Measurements from ENCODE around the gene RTL9.
A peak's percentile ranks its signal among the peaks of the same experiment; 100 is the strongest.

Gene RTL9

DNA sequence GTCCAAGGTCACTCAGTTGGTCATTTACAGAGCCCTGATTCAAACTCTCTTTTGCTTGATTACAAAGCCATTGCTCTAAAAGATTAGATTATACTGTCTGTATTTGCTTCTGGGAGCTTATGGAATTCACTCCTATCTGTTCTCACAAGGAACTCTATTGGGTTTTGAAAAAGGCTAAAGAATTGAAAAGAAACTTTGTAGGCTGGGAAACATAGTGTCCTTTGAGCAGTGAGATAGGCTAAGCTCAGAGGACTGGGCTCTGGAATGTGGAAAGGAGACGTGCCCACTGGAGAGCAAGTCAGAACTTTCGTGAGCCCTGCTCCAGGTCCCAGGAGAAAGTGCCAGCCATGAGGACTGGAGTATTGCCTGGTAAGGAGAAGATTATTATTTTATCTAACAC is at the start of gene RTL9:
Gene RTL9, plus strand, starts transcription at position 301 of the 400 bp plus-strand sequence. CDS start 91,770 bp downstream, outside the sequence.
- H3K4me3 ChIP-seq (replicated peaks; ENCODE audit: low read depth, low read length), result no peak within 1 kb of the TSS
- TF ChIP-seq, protein P1, sequence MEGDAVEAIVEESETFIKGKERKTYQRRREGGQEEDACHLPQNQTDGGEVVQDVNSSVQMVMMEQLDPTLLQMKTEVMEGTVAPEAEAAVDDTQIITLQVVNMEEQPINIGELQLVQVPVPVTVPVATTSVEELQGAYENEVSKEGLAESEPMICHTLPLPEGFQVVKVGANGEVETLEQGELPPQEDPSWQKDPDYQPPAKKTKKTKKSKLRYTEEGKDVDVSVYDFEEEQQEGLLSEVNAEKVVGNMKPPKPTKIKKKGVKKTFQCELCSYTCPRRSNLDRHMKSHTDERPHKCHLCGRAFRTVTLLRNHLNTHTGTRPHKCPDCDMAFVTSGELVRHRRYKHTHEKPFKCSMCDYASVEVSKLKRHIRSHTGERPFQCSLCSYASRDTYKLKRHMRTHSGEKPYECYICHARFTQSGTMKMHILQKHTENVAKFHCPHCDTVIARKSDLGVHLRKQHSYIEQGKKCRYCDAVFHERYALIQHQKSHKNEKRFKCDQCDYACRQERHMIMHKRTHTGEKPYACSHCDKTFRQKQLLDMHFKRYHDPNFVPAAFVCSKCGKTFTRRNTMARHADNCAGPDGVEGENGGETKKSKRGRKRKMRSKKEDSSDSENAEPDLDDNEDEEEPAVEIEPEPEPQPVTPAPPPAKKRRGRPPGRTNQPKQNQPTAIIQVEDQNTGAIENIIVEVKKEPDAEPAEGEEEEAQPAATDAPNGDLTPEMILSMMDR (IDR thresholded peaks at IDR 0.05; ENCODE audit: low read depth, low read length, missing control alignments), result no peak
- DNase-seq (ENCODE audit: extremely low read depth, low read depth), result no peak

DNA sequence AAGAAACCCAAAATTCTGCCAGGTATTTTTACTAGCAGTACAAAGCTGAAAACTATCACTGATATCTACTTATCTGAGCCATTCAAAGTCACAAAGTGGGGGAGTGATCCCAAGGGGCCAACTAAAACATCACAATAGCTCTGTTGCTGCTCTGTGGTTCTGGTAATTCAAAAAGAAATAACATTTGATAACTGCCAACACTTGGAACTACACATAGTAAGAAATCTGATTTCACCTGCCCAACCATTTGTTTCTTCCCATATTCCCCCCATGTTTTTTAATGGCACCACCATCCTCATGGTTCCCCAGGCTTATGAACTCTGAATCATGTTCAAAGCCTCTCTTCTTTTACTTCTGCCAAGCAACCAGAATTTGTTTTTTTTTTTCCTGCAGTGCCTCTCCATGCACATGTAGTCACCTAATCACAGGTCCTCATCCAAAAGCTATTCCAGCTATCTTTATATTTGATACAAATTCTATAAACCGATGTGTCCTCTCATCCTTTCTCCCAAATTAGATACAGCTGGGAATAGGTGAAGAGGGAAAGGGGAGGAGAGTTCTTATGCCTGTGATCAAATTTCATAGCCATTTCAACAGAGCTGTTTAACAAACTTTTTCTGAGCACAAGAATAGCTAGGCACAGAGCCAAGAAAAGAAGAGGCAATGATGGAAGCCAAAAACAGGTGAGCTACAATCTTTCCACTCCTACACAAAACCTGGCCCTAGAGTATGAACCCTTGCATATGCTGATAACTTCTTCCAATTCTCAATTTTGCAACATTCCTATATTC is 48.5 kb upstream of the RTL9 start:
- TF ChIP-seq, protein P1 (IDR thresholded peaks at IDR 0.05; ENCODE audit: low read depth, low read length, missing control alignments), result no peak
- DNase-seq (ENCODE audit: extremely low read depth, low read depth), result no peak
- H3K4me3 ChIP-seq (replicated peaks; ENCODE audit: low read depth, low read length), result no peak overlapping the region

DNA sequence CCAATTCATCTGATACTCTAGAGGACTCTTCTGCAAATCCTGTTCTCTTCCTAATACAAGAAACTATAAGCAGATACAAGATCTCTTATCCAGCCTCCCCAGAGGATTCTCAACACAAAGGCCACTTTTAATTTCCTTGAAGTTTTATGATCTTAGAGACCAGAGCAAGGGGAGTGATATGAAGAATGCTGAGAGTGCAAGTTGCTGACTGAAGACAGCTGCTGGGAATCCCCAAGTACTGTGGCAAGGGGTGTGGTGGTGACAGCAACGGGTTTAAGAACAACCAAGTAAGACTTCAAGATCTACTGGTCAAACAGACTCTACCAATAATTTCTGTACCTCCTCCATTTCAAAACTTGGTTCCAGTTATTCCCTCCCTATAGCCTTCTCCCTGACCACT is 47.8 kb upstream of the RTL9 start:
- TF ChIP-seq, protein P1 (IDR thresholded peaks at IDR 0.05; ENCODE audit: low read depth, low read length, missing control alignments), result no peak
- no peak for DNase-seq (ENCODE audit: extremely low read depth, low read depth)
- H3K4me3 ChIP-seq (replicated peaks; ENCODE audit: low read depth, low read length), result no peak overlapping the region

DNA sequence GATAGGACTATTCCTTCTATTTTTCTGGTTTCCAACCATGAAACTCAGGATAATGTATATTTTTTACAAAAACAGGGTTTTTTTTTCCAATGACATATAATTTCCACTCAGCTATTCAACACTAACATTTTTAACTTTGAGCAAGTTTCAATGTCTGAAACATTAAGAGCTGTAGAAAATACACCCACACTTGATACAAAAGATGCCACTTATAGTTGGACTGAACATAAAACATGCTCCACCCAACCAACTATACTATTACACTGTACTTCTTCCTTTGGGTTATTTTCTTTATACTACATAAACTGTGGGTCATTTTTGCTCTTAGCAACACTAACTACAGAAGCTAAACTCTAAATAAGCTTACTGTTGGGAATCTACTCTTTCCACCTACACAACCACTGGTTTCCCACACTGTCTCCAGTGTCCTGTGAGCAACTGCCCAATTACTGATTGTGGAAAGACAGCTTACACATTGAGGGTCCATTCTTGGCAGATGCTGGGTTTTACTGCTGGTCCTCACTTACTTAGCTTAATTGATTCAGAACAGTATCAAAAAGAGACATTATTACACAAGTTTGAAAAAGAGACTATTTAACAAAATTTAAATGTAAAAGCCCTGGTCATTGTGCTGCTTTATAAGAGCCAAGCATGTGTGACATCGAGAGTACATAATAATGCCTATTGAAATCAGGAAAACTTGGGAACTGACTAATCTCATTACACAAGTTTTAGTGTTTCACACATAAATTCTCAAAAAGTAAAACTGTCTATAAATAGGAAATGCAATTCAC is 47.0 kb upstream of the RTL9 start:
- TF ChIP-seq, protein P1 (IDR thresholded peaks at IDR 0.05; ENCODE audit: low read depth, low read length, missing control alignments), result no peak
- no peak for DNase-seq (ENCODE audit: extremely low read depth, low read depth)
- no peak overlapping the region for H3K4me3 ChIP-seq (replicated peaks; ENCODE audit: low read depth, low read length)

DNA sequence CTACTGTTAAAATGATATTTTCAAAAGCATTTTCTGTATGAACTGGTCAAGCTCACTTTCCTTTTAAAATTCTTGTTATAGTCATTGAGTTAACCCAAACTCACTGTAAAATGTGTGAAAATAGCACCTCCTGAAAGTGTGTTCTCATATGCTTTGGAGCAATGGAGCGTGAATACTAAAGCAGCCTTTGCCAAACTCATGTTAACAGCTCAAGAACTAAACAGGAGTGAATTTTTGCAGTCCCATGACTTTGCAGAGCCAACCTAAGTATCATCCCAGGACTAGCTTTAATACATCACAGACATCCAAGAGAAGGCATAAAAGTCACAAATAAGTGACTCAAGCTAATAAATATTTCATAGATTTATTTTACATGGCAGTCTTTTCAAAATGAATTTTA is 43.1 kb upstream of the RTL9 start:
- DNase-seq (ENCODE audit: extremely low read depth, low read depth), result no peak
- TF ChIP-seq, protein P1 (IDR thresholded peaks at IDR 0.05; ENCODE audit: low read depth, low read length, missing control alignments), result no peak
- H3K4me3 ChIP-seq (replicated peaks; ENCODE audit: low read depth, low read length), result peak overlapping the region; percentile 79

GRCh38 chrX:110316351-110317060 is 42.1 kb upstream of the RTL9 start:
- TF ChIP-seq, protein P1 (IDR thresholded peaks at IDR 0.05; ENCODE audit: low read depth, low read length, missing control alignments), result no peak
- H3K4me3 ChIP-seq (replicated peaks; ENCODE audit: low read depth, low read length), result peak overlapping the region; percentile 79
- DNase-seq (ENCODE audit: extremely low read depth, low read depth), result no peak
